Chondrocyte (in vitro differentiated cells): ENCODE data around the gene LRBA. TPM values are rescaled to one million over a fixed set of nuclear protein-coding genes. Genes with fewer than 3 reads are reported as not detected.

ENCODE experiments used
- DNase-seq: peaks from one replicate; pipeline ENCODE4 v3.0.0; 2021; ENCODE audit warnings: mixed read lengths, low spot score
- H3K27ac Mint-ChIP-seq: one replicate; pipeline ENCODE4 v1.8.0; 2021; ENCODE audit warnings: mild to moderate bottlenecking, moderate library complexity, mixed read lengths; ENCODE audit not compliant: unreplicated experiment
- H3K27me3 Mint-ChIP-seq: 2 replicates; pipeline ENCODE4 v1.8.0; 2021; ENCODE audit warnings: low read depth, mixed read lengths
- H3K36me3 Mint-ChIP-seq: 2 replicates; pipeline ENCODE4 v1.8.0; 2021; ENCODE audit warnings: low read depth, mixed read lengths
- H3K4me1 Mint-ChIP-seq: 2 replicates; pipeline ENCODE4 v1.8.0; 2021; ENCODE audit warnings: low read depth, mild to moderate bottlenecking, mixed read lengths
- H3K4me3 Mint-ChIP-seq: one replicate; pipeline ENCODE4 v1.8.0; 2021; ENCODE audit warnings: mild to moderate bottlenecking, moderate library complexity, mixed read lengths; ENCODE audit not compliant: unreplicated experiment
- H3K9me3 Mint-ChIP-seq: 2 replicates; pipeline ENCODE4 v1.8.0; 2021; ENCODE audit warnings: low read depth, mixed read lengths
- total RNA-seq: library from RNA; stranded (reverse); gene quantifications from 3 replicates; pipeline ENCODE4 v1.2.1, GENCODE V29; 2021
- TF ChIP-seq, protein P1 (sequence below): fragments of 200-600 bp; sonication (generic); IDR thresholded peaks from 2 replicates; pipeline ENCODE4 v1.5.0; 2021; ENCODE audit warnings: antibody characterized with exemption, mild to moderate bottlenecking, moderate library complexity

Gene LRBA
- total RNA-seq, 1 donor from 2014 or later, result 19.7 TPM

GRCh38 chr4:150316332-150317205, 698.5 kb downstream of the LRBA start:
- no peak for DNase-seq
- peaks cover 3% of the 10 kb centered on the region for H3K36me3 Mint-ChIP-seq
- peaks cover 20% of the 10 kb centered on the region for H3K4me1 Mint-ChIP-seq
- H3K27ac Mint-ChIP-seq, result peak overlapping the region; percentile 87
- TF ChIP-seq, protein P1, sequence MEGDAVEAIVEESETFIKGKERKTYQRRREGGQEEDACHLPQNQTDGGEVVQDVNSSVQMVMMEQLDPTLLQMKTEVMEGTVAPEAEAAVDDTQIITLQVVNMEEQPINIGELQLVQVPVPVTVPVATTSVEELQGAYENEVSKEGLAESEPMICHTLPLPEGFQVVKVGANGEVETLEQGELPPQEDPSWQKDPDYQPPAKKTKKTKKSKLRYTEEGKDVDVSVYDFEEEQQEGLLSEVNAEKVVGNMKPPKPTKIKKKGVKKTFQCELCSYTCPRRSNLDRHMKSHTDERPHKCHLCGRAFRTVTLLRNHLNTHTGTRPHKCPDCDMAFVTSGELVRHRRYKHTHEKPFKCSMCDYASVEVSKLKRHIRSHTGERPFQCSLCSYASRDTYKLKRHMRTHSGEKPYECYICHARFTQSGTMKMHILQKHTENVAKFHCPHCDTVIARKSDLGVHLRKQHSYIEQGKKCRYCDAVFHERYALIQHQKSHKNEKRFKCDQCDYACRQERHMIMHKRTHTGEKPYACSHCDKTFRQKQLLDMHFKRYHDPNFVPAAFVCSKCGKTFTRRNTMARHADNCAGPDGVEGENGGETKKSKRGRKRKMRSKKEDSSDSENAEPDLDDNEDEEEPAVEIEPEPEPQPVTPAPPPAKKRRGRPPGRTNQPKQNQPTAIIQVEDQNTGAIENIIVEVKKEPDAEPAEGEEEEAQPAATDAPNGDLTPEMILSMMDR, result no peak
- H3K4me3 Mint-ChIP-seq, result peak overlapping the region; percentile 44
- no peaks in the 10 kb centered on the region for H3K27me3 Mint-ChIP-seq
- H3K9me3 Mint-ChIP-seq, result peaks cover 2% of the 10 kb centered on the region

GRCh38 chr4:150315691-150316090, 699.4 kb downstream of the LRBA start:
- TF ChIP-seq, protein P1, result no peak
- Mint-ChIP-seq H3K36me3 (peaks cover 3% of the 10 kb centered on the region), H3K4me3 (no peak overlapping the region), H3K9me3 (peaks cover 2% of the 10 kb centered on the region), H3K27me3 (no peaks in the 10 kb centered on the region), H3K27ac (peak overlapping the region; percentile 87), H3K4me1 (peaks cover 23% of the 10 kb centered on the region)
- no peak for DNase-seq

DNA sequence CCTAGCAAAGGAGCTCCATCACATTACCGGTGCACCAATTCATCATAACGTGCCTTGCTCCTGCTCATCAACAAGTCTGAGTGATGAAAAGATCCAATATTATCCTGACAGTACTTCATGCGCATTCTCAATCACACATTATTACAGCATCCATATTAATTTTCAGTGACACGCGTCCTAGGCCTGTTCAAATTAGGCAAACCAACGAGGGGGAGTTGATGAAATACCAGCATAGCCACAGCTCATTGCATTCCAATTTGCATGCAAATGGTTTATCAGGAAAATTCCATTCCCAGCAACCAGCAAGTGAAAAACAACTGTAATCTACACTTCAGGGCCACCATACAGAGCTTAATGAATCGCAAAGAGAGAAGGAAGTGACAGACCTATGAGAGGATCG, 699.9 kb downstream of the LRBA start:
- TF ChIP-seq, protein P1, result no peak
- H3K9me3 Mint-ChIP-seq, result peaks cover 2% of the 10 kb centered on the region
- peaks cover 3% of the 10 kb centered on the region for H3K36me3 Mint-ChIP-seq
- peaks cover 28% of the 10 kb centered on the region for H3K4me1 Mint-ChIP-seq
- DNase-seq, result no peak
- H3K4me3 Mint-ChIP-seq, result no peak overlapping the region
- H3K27ac Mint-ChIP-seq, result no peak overlapping the region
- no peaks in the 10 kb centered on the region for H3K27me3 Mint-ChIP-seq

DNA sequence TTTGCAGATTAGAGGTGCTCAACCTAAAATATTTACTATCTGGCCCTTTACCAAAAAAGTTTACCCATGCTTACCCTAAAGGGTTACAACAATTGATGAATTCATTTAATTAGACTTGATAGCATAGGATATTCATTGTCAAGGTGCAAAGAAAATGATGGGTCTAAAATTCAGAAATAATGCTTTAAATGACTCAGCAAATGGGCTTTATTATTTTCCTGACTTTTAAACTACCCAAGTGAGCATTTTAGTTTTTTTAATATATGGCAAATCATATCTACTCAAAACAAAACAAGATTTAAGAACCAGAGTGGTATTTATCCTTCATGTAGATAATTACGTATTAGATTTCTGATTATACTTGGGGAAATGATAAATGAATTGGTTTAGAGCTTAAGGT, 701.1 kb downstream of the LRBA start:
- Mint-ChIP-seq H3K27me3 (no peaks in the 10 kb centered on the region), H3K4me1 (peaks cover 36% of the 10 kb centered on the region), H3K27ac (no peak overlapping the region), H3K4me3 (no peak overlapping the region), H3K9me3 (peaks cover 2% of the 10 kb centered on the region), H3K36me3 (peaks cover 3% of the 10 kb centered on the region)
- TF ChIP-seq, protein P1, result no peak
- DNase-seq, result no peak

- DNase-seq, result no peak
- Mint-ChIP-seq H3K27ac (peak overlapping the region; percentile 58), H3K4me1 (peaks cover 29% of the 10 kb centered on the region), H3K9me3 (no peaks in the 10 kb centered on the region), H3K36me3 (peaks cover 1% of the 10 kb centered on the region), H3K4me3 (no peak overlapping the region), H3K27me3 (no peaks in the 10 kb centered on the region)
- TF ChIP-seq, protein P1, result no peak
Observed at GRCh38 chr4:150310159-150310895, 704.8 kb downstream of the LRBA start.
